GM19099 (cell line): Measurements from ENCODE around the gene ALDH3B1.

ENCODE experiments used
- POLR2A ChIP-seq: IDR thresholded peaks from 3 replicates; pipeline ENCODE4 v1.6.1; 2011; ENCODE audit warnings: low read depth; ENCODE audit not compliant: insufficient read length; ENCODE audit errors: extremely low read depth

The ALDH3B1 gene

DNA sequence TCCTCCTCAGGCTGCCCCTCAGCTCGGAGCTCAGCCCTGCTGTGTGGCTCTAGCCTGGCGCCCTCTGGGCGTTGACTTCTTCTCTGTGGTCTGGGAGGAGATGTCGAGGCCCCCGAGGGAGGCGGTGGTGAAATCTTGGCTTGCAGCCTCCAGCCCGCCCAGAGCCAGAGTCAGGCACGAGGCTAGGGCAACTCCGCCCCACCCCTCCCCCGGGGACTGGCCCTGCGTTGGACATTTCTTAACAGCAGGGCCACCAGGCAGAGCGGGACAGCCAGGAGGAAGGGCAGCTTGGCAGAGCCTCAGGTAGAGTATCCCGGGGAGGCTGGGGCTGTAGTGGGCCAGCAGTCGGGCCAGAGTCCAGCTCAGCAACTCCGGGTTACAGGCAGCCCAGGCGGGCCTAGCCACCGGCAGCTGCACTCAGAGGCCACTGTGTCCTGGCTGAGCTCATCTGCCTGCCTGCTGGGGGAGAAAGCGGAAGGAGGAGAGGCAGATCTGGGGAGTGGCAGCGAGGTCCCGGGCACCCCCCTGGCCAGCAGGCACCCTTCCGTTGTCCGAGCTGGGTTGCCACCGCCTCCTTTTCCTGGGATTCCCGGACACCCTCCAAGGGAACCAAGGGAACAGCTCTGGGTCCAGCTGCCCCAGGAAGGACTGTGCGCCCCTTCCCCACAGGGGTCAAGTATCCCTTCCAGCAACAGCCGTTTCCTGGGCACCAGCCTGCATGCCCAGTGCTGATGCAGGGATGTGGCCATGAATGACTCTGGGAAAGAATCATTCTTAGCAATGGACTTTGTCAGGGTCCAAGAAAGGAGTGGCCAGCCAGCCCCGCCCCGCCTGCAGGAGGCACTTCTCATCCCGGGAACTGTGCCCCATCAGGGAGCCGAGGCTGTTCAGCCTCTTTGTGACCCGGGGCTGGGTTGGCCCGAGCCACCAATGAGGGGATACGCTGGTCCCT, at the start of gene ALDH3B1:
Gene ALDH3B1 (plus strand): TSS at position 238 of the 952 bp plus-strand sequence. CDS start 4,971 bp downstream, outside the sequence.
- TF ChIP-seq POLR2A: no peak

GRCh38 chr11:67983951-67984350, 26.2 kb upstream of the ALDH3B1 start:
- TF ChIP-seq POLR2A: no peak

- no peak for TF ChIP-seq POLR2A
These were observed 14.1 kb upstream of the ALDH3B1 start for GRCh38 chr11:67996051-67996450.

- TF ChIP-seq POLR2A: no peak
These were observed 13.3 kb upstream of the ALDH3B1 start for GRCh38 chr11:67996622-67997474.

DNA sequence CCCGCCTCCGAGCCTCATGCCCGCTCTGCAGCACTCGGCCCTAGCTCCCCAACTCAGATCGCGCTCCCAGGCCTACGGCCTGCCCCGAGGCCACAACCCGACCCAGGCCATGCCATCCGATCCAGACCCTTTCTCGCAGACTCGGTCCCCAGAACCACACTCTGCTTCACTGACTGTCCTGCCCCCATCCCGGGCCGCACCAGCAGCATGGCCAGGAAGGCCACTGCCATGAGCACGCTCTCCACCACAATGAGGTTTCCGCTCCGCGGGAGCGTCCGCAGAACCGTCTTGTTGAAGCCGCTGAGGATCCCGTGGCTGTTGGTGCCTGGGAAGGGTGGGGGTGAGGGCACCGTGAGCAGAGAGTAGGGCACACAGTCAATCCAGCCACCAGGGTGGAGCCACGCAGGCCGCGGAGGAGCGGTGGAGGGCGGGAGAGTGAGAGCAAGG, 12.6 kb upstream of the ALDH3B1 start:
- TF ChIP-seq POLR2A: no peak

GRCh38 chr11:67998150-67999045, 11.7 kb upstream of the ALDH3B1 start:
- TF ChIP-seq POLR2A: no peak

- TF ChIP-seq POLR2A: no peak
These were observed 10.9 kb upstream of the ALDH3B1 start for GRCh38 chr11:67999201-67999629.

DNA sequence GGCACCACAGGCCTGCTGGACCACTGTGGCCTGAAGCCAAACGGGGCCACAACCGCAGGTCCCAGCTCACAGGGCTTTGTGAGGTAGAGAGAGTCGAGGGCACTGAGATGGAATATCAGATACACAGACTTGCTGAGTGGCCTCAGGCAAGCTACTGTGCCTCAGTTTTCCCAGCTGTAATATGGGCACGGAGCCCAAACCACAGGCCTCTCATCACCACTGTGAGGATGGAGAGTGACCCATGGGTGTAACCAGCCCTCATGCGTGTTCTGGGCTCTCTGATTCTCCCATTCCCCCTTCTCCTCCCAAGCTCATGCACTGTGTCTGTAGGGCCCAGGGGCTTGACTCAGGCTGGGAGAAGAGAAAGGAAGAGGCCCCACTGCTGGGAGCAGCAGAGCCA, 10.4 kb upstream of the ALDH3B1 start:
- TF ChIP-seq POLR2A: no peak

- no peak for TF ChIP-seq POLR2A
These were observed 7.6 kb upstream of the ALDH3B1 start for GRCh38 chr11:68002575-68002937.

- TF ChIP-seq POLR2A: no peak
These were observed 6.9 kb upstream of the ALDH3B1 start for GRCh38 chr11:68002938-68003845.

- peak; percentile 88 for TF ChIP-seq POLR2A
These were observed 6.1 kb upstream of the ALDH3B1 start, which contains the start of gene UNC93B1 for GRCh38 chr11:68003846-68004550. Gene UNC93B1 (minus strand): TSS chr11:68004097. CDS start chr11:68004043, 54 bp downstream.

GRCh38 chr11:68004551-68005335, 5.4 kb upstream of the ALDH3B1 start:
- TF ChIP-seq POLR2A: no peak
